Stimulated activated CD4-positive, alpha-beta T cell treated with anti-CD3 and anti-CD28 coated beads, Interleukin-2, amount 100 ng/mL, for 4 hours (primary cell): ENCODE results near the gene AACS.
"Not testable (repeated sequence)": the region's sequence is repeated elsewhere in the genome, so short reads cannot be mapped to it uniquely, and the experiment has no call there.

Experiments
- DNase-seq: peaks from one replicate; pipeline ENCODE4 v3.0.0-alpha.2; 2020; ENCODE audit warnings: low read depth

AACS gene

GRCh38 chr12:125065021-125065918 is at the start of gene AACS:
Gene AACS, plus strand, starts transcription at chr12:125065435. Its CDS starts 150 bp downstream, at chr12:125065585.
- peak; percentile 63 for DNase-seq

GRCh38 chr12:125015680-125016310 is 49.4 kb upstream of the AACS start:
- DNase-seq = no peak

GRCh38 chr12:125017801-125018200 is 47.4 kb upstream of the AACS start:
- no peak for DNase-seq

GRCh38 chr12:125018356-125018755 is 46.9 kb upstream of the AACS start:
- DNase-seq = no peak

GRCh38 chr12:125021096-125021495 is 44.1 kb upstream of the AACS start:
- DNase-seq = no peak

GRCh38 chr12:125021771-125022170 is 43.5 kb upstream of the AACS start:
- DNase-seq = no peak

- DNase-seq = no peak
These were observed 42.2 kb upstream of the AACS start for GRCh38 chr12:125023065-125023464.

GRCh38 chr12:125024949-125025563 is 40.2 kb upstream of the AACS start:
- no peak for DNase-seq

GRCh38 chr12:125025606-125026235 is 39.5 kb upstream of the AACS start:
- DNase-seq = no peak

GRCh38 chr12:125028106-125028505 is 37.1 kb upstream of the AACS start:
- DNase-seq = no peak

GRCh38 chr12:125029761-125030358 is 35.4 kb upstream of the AACS start:
- DNase-seq = no peak

- DNase-seq = not testable (repeated sequence)
These were observed 33.8 kb upstream of the AACS start for GRCh38 chr12:125031471-125031870.

- no peak for DNase-seq
These were observed 32.6 kb upstream of the AACS start for GRCh38 chr12:125032466-125033152.

GRCh38 chr12:125033288-125033687 is 31.9 kb upstream of the AACS start:
- no peak for DNase-seq

- DNase-seq = no peak
These were observed 26.1 kb upstream of the AACS start for GRCh38 chr12:125038976-125039625.

GRCh38 chr12:125049093-125049458 is 16.2 kb upstream of the AACS start:
- no peak for DNase-seq

- no peak for DNase-seq
These were observed 14.8 kb upstream of the AACS start for GRCh38 chr12:125050446-125050845.

GRCh38 chr12:125050868-125051267 is 14.4 kb upstream of the AACS start:
- DNase-seq = no peak

- DNase-seq = no peak
These were observed 11.4 kb upstream of the AACS start for GRCh38 chr12:125053821-125054220.

GRCh38 chr12:125055591-125055990 is 9.6 kb upstream of the AACS start:
- DNase-seq = no peak

GRCh38 chr12:125056306-125056705 is 8.9 kb upstream of the AACS start:
- DNase-seq = no peak
